K562 (cell line): ENCODE data around the gene HNRNPA2B1. TPM values are rescaled to one million over a fixed set of nuclear protein-coding genes. Genes with fewer than 3 reads are reported as not detected.
A peak's percentile ranks its signal among the peaks of the same experiment; 100 is the strongest.

Experiments
- ATAC-seq: fragments of 200-7000 bp; cut with Tn5 transposase; 3 replicates; pipeline ENCODE4 v1.9.1; 2020; ENCODE audit warnings: moderate library complexity
- BruUV-seq: library from RNA; stranded (reverse); fragments of 400-500 nt; replicated peaks from 2 replicates; lab custom pipeline; 2021; lab: Mats Ljungman, UMichigan
- CTCF ChIA-PET: fragments of 300-600 bp; formaldehyde crosslinking; extraction: SDS; loops from one replicate; lab custom pipeline; 2021; ENCODE audit warnings: low intra/inter-chr PET ratio; lab: Yijun Ruan, JAX
- POLR2A ChIA-PET: fragments of 300-600, 350-650 bp; sonication (Branson Sonifier 250); formaldehyde crosslinking; extraction: SDS; loops from one replicate; lab custom pipeline; 2021; ENCODE audit warnings: antibody characterized with exemption, inconsistent platforms; lab: Yijun Ruan, JAX
- DNase-seq, 4 experiments: peaks; one replicate each; pipeline versions ENCODE4 v3.0.0 to v3.0.0-alpha.2; 2011 to 2018; ENCODE audit warnings: low spot score in 3 of 4, mixed read lengths in 3 of 4; ENCODE audit errors: extremely low read depth in 1 of 4
- FAIRE-seq: peaks from 2 replicates; lab custom pipeline; 2011; peaks lifted over from hg19 to GRCh38; lab: Jason Lieb, UNC
- H2AFZ ChIP-seq: 2 replicates; pipeline ENCODE4 v1.6.0; 2011; ENCODE audit warnings: low read depth, low read length, control low read depth, inconsistent platforms
- H3K27ac ChIP-seq: fragments of 200-600 bp; 3 replicates; pipeline ENCODE4 v1.8.0; 2011; ENCODE audit warnings: low read depth, mild to moderate bottlenecking, control low read depth, inconsistent platforms, low read length, moderate library complexity, mixed read lengths; ENCODE audit errors: extremely low read depth
- H3K27me3 ChIP-seq, 2 experiments: fragments of 300-600 bp in 1 of 2; 2 replicates in 1 of 2; 3 replicates in 1 of 2; pipeline versions ENCODE4 v1.6.0 to v1.8.0; 2011; ENCODE audit warnings: inconsistent platforms in 2 of 2, low read length in 2 of 2, mild to moderate bottlenecking in 1 of 2, mixed read lengths in 1 of 2, moderate library complexity in 1 of 2; ENCODE audit not compliant: control insufficient read depth in 2 of 2, insufficient read depth in 2 of 2
- H3K36me3 ChIP-seq: fragments of 300-600 bp; 3 replicates; pipeline ENCODE4 v1.8.0; 2011; ENCODE audit warnings: mild to moderate bottlenecking, low read length, inconsistent platforms; ENCODE audit not compliant: control insufficient read depth, insufficient read depth
- H3K4me1 ChIP-seq, 2 experiments: fragments of 200-600 bp in 1 of 2; replicated peaks in 1 of 2; 2 replicates in 1 of 2; 3 replicates in 1 of 2; pipeline versions ENCODE4 v1.5.1 to v1.8.0; 2011; ENCODE audit warnings: inconsistent platforms in 2 of 2, low read length in 2 of 2, mild to moderate bottlenecking in 1 of 2, mixed read lengths in 1 of 2, moderate library complexity in 1 of 2; ENCODE audit not compliant: control insufficient read depth in 2 of 2, insufficient read depth in 2 of 2
- H3K4me2 ChIP-seq: 2 replicates; pipeline ENCODE4 v1.6.1; 2011; ENCODE audit warnings: low read length, control low read depth, inconsistent platforms, mixed read lengths; ENCODE audit not compliant: insufficient read depth
- H3K4me3 ChIP-seq: fragments of 200-600 bp; sonication (generic), shearing (Covaris generic); 2 replicates; pipeline ENCODE4 v1.5.1; 2016; ENCODE audit warnings: control low read depth, inconsistent platforms
- H3K79me2 ChIP-seq: fragments of 200-600 bp; 3 replicates; pipeline ENCODE4 v1.8.0; 2011; ENCODE audit warnings: low read length, inconsistent platforms; ENCODE audit not compliant: control insufficient read depth, insufficient read depth
- H3K9ac ChIP-seq, 2 experiments: 2 replicates each; pipeline versions ENCODE4 v1.6.0 to v1.6.1; 2011; ENCODE audit warnings: low read depth in 2 of 2, low read length in 2 of 2, control low read depth in 1 of 2, inconsistent platforms in 1 of 2, mild to moderate bottlenecking in 1 of 2, mixed read lengths in 1 of 2; ENCODE audit not compliant: insufficient read depth in 1 of 2
- H3K9me1 ChIP-seq: one replicate; pipeline ENCODE4 v1.6.0; 2011; ENCODE audit warnings: inconsistent platforms, mild to moderate bottlenecking, low read length, moderate library complexity; ENCODE audit not compliant: control insufficient read depth, insufficient read depth
- H3K9me3 ChIP-seq: replicated peaks from 2 replicates; pipeline ENCODE4 v1.5.1; 2011; ENCODE audit warnings: low read depth, low read length, inconsistent platforms; ENCODE audit not compliant: control insufficient read depth, insufficient read depth
- H4K20me1 ChIP-seq: replicated peaks from 2 replicates; pipeline ENCODE4 v1.6.1; 2011; ENCODE audit warnings: low read length, inconsistent platforms, mixed read lengths; ENCODE audit not compliant: control insufficient read depth, insufficient read depth
- MEF2D ChIP-seq: conservative IDR thresholded peaks from 2 replicates; pipeline ENCODE4 v1.6.1; 2016; ENCODE audit warnings: low read depth, missing genetic modification characterization, missing compliant biosample characterization
- SLC30A9 ChIP-seq: fragments of 250-450 bp; sonication (Bioruptor Pico); IDR thresholded peaks from 2 replicates; pipeline ENCODE4 v1.8.0; 2022; ENCODE audit warnings: mild to moderate bottlenecking, moderate library complexity
- SMARCA4 ChIP-seq: fragments of 450-650 bp; IDR thresholded peaks from 2 replicates; pipeline ENCODE4 v1.6.1; 2016
- SUPT5H ChIP-seq: fragments of 450-650 bp; IDR thresholded peaks from 2 replicates; pipeline ENCODE4 v1.6.1; 2016
- ZNF445 ChIP-seq: fragments of 250-450 bp; sonication (Bioruptor Pico); IDR thresholded peaks from 2 replicates; pipeline ENCODE4 v1.4.0; 2020; ENCODE audit warnings: low read depth, mild to moderate bottlenecking, moderate library complexity
- WGBS: fragments of 100-300 bp; shearing (Covaris generic); methylation state at CpG from one replicate; pipeline ENCODE4 v1.1.6; 2016; ENCODE audit warnings: low coverage, mixed read lengths; ENCODE audit not compliant: insufficient coverage; ENCODE audit errors: missing lambda C conversion rate; 5-methylcytosine and 5-hydroxymethylcytosine counted together
- in situ Hi-C: fragments of 300-500 bp; cut with MboI; formaldehyde crosslinking; loops from 4 replicates; pipeline ENCODE4 v1.15.0; 2018; ENCODE audit warnings: inconsistent platforms, mixed read lengths
- intact Hi-C: fragments of 100-400 bp; cut with micrococcal nuclease; formaldehyde crosslinking; loops from 2 replicates; pipeline ENCODE4 v1.14.2; 2022
- polyA plus RNA-seq, 8 experiments: library from polyadenylated mRNA; depleted of rRNA in 4 of 8; stranded (reverse) in 5 of 8; unstranded in 3 of 8; fragments of >200 nt; fragmentation: Nextera tagmentation in 2 of 8; fragmentation: Illumina TruSeq in 1 of 8; extraction: Ambion mirVana in 2 of 8; extraction: Trizol in 1 of 8; gene quantifications; 2 replicates each; pipeline versions ENCODE4 v1.2.1 to v1.2.3, GENCODE V29; 2011 to 2014; ENCODE audit warnings: inconsistent platforms in 1 of 8, missing spikeins in 1 of 8
- total RNA-seq, 7 experiments: library from RNA; depleted of rRNA in 6 of 7; stranded (reverse); fragments of >200 nt in 6 of 7; fragmentation: Illumina TruSeq in 2 of 7; extraction: Trizol in 2 of 7; gene quantifications; 2 replicates each; pipeline versions ENCODE4 v1.2.1 to v1.2.3, GENCODE V29; 2011 to 2021; ENCODE audit warnings: low replicate concordance in 1 of 7
- TF ChIP-seq, protein P1 (sequence below): sonication (generic); IDR thresholded peaks from 2 replicates; pipeline ENCODE4 v1.6.1; 2016
- TF ChIP-seq, protein P2 (sequence below): sonication (generic); formaldehyde crosslinking; IDR thresholded peaks from 2 replicates; pipeline ENCODE4 v1.8.0; 2023; ENCODE audit warnings: mild to moderate bottlenecking, missing genetic modification reagents
- TF ChIP-seq, protein P3 (sequence below): fragments of 450-650 bp; formaldehyde crosslinking; conservative IDR thresholded peaks from 2 replicates; pipeline ENCODE4 v1.4.0; 2022; ENCODE audit warnings: mild to moderate bottlenecking, missing genetic modification characterization
- TF ChIP-seq, protein P4 (sequence below): fragments of 250-450 bp; sonication (Bioruptor Pico); IDR thresholded peaks from 2 replicates; pipeline ENCODE4 v1.4.0; 2020

Gene HNRNPA2B1
- total and polyA plus RNA-seq, 9 of the 15 experiments (the other 6 are each of a cell fraction or from before 2014, with no cell fraction given), result 630 to 1,989 (median 865) TPM

DNA sequence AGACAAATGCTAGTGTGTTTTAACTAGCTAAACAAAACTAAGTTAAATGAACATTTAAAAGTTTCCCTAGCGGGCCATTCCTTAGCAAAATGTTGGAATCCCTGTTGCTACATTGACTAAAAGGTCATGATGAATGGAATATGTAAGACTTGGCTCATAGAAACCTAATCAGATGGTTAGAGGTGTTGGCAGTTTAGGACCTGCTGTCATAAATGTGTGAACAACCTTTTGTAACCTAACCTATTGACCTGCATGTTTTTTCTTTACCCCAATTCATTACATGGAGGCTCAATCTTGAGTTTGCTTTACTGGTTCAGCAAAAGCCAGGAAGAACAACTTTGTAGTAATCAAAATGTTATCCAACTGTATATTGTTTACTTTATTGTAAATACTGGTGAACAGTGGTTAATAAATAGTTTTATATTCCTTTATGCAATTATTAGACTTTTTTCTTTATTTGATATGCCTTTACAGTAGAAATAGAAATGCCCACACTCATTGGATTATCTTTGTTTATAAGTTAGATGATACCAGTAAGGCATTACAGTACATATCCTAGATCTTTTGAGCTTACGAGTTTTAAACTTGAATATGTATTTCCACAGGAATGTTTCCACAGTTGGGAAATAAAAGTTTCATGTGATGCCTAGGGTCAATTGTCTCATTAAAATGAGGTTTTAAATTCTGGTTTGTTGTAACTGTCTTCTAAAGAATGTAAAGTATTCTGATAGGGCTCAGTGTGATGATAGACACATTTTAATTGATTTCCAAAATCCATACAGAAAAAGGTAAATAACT lies 12.6 kb upstream of the HNRNPA2B1 start:
- Histone ChIP-seq H3K4me1 (no peaks in the 10 kb centered on the region; a peak in 1 of 5 replicates), H2AFZ (no peak overlapping the region), H3K9ac (no peak overlapping the region), H3K27me3 (no peaks in the 10 kb centered on the region), H3K9me3 (no peaks in the 10 kb centered on the region), H3K4me2 (no peak overlapping the region), H3K79me2 (peaks cover 19% of the 10 kb centered on the region), H4K20me1 (no peaks in the 10 kb centered on the region), H3K4me3 (no peak overlapping the region), H3K9me1 (no peaks in the 10 kb centered on the region), H3K27ac (no peak overlapping the region), H3K36me3 (peaks cover 48% of the 10 kb centered on the region)
- peak; percentile 51 for ATAC-seq
- in situ Hi-C loops, result no loop called here
- CTCF ChIA-PET, result no interaction called here
- WGBS, result 89% methylated on average over 2 of the region's 2 CpGs
- FAIRE-seq, result peak; percentile 40
- BruUV-seq, result TSS peak; percentile 42
- no peak for DNase-seq
- POLR2A ChIA-PET, result interaction anchor here (1.6 to 6.4 kb wide), 6 partner anchors 8 to 21 kb away, joined by 6 to 61 read pairs (median 12); partner anchors contain the start of genes CBX3 and HNRNPA2B1
- intact Hi-C loops, result no loop called here
- TF ChIP-seq ZNF445 (CRISPR knock-in tag) (no peak; the same call in 1 of the 2 replicates), SUPT5H (peak; percentile 69), MEF2D (tag) (no peak), SMARCA4 (no peak), SLC30A9 (CRISPR knock-in tag) (no peak)
- TF ChIP-seq, protein P1, sequence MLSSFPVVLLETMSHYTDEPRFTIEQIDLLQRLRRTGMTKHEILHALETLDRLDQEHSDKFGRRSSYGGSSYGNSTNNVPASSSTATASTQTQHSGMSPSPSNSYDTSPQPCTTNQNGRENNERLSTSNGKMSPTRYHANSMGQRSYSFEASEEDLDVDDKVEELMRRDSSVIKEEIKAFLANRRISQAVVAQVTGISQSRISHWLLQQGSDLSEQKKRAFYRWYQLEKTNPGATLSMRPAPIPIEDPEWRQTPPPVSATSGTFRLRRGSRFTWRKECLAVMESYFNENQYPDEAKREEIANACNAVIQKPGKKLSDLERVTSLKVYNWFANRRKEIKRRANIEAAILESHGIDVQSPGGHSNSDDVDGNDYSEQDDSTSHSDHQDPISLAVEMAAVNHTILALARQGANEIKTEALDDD, result peak; percentile 79
- TF ChIP-seq, protein P2, sequence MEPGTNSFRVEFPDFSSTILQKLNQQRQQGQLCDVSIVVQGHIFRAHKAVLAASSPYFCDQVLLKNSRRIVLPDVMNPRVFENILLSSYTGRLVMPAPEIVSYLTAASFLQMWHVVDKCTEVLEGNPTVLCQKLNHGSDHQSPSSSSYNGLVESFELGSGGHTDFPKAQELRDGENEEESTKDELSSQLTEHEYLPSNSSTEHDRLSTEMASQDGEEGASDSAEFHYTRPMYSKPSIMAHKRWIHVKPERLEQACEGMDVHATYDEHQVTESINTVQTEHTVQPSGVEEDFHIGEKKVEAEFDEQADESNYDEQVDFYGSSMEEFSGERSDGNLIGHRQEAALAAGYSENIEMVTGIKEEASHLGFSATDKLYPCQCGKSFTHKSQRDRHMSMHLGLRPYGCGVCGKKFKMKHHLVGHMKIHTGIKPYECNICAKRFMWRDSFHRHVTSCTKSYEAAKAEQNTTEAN (CRISPR knock-in tag), result 0 out of 2 replicates have a peak, but pooled peaks have one; percentile 28
- TF ChIP-seq, protein P3, sequence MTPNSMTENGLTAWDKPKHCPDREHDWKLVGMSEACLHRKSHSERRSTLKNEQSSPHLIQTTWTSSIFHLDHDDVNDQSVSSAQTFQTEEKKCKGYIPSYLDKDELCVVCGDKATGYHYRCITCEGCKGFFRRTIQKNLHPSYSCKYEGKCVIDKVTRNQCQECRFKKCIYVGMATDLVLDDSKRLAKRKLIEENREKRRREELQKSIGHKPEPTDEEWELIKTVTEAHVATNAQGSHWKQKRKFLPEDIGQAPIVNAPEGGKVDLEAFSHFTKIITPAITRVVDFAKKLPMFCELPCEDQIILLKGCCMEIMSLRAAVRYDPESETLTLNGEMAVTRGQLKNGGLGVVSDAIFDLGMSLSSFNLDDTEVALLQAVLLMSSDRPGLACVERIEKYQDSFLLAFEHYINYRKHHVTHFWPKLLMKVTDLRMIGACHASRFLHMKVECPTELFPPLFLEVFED (CRISPR knock-in tag), result peak; percentile 57; the same call in 1 of the 2 replicates
- TF ChIP-seq, protein P4, sequence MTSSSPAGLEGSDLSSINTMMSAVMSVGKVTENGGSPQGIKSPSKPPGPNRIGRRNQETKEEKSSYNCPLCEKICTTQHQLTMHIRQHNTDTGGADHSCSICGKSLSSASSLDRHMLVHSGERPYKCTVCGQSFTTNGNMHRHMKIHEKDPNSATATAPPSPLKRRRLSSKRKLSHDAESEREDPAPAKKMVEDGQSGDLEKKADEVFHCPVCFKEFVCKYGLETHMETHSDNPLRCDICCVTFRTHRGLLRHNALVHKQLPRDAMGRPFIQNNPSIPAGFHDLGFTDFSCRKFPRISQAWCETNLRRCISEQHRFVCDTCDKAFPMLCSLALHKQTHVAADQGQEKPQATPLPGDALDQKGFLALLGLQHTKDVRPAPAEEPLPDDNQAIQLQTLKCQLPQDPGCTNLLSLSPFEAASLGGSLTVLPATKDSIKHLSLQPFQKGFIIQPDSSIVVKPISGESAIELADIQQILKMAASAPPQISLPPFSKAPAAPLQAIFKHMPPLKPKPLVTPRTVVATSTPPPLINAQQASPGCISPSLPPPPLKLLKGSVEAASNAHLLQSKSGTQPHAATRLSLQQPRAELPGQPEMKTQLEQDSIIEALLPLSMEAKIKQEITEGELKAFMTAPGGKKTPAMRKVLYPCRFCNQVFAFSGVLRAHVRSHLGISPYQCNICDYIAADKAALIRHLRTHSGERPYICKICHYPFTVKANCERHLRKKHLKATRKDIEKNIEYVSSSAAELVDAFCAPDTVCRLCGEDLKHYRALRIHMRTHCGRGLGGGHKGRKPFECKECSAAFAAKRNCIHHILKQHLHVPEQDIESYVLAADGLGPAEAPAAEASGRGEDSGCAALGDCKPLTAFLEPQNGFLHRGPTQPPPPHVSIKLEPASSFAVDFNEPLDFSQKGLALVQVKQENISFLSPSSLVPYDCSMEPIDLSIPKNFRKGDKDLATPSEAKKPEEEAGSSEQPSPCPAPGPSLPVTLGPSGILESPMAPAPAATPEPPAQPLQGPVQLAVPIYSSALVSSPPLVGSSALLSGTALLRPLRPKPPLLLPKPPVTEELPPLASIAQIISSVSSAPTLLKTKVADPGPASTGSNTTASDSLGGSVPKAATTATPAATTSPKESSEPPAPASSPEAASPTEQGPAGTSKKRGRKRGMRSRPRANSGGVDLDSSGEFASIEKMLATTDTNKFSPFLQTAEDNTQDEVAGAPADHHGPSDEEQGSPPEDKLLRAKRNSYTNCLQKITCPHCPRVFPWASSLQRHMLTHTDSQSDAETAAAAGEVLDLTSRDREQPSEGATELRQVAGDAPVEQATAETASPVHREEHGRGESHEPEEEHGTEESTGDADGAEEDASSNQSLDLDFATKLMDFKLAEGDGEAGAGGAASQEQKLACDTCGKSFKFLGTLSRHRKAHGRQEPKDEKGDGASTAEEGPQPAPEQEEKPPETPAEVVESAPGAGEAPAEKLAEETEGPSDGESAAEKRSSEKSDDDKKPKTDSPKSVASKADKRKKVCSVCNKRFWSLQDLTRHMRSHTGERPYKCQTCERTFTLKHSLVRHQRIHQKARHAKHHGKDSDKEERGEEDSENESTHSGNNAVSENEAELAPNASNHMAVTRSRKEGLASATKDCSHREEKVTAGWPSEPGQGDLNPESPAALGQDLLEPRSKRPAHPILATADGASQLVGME, result no peak
